ENCODE results near the gene BMP10.

BMP10 gene

DNA sequence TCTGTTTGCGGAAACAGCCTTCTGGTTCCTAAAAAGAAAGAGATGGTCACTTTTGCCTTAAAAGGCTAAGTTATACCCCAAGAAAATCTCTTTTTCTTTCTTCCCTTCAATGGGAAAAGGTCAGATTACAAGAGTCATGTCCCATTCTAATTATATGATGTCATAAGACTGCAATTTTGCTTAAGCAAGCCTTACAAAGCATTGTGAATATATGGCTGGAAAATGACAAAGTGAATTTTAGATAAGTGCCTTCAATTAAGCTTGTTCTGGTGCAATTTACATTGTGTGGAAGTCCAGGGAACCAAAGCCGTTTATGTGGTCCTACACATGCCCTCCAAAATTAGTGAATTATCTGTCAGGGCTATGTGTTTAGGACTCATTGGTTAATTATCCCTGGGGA is 7.6 kb upstream of the BMP10 start:
- DNase-seq (ENCODE audit: low spot score): no peak
- Histone ChIP-seq H3K4me3 (no peak overlapping the region), H3K27ac (no peak overlapping the region)
- TF ChIP-seq, protein P1, sequence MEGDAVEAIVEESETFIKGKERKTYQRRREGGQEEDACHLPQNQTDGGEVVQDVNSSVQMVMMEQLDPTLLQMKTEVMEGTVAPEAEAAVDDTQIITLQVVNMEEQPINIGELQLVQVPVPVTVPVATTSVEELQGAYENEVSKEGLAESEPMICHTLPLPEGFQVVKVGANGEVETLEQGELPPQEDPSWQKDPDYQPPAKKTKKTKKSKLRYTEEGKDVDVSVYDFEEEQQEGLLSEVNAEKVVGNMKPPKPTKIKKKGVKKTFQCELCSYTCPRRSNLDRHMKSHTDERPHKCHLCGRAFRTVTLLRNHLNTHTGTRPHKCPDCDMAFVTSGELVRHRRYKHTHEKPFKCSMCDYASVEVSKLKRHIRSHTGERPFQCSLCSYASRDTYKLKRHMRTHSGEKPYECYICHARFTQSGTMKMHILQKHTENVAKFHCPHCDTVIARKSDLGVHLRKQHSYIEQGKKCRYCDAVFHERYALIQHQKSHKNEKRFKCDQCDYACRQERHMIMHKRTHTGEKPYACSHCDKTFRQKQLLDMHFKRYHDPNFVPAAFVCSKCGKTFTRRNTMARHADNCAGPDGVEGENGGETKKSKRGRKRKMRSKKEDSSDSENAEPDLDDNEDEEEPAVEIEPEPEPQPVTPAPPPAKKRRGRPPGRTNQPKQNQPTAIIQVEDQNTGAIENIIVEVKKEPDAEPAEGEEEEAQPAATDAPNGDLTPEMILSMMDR (IDR thresholded peaks at IDR 0.05): no peak

DNA sequence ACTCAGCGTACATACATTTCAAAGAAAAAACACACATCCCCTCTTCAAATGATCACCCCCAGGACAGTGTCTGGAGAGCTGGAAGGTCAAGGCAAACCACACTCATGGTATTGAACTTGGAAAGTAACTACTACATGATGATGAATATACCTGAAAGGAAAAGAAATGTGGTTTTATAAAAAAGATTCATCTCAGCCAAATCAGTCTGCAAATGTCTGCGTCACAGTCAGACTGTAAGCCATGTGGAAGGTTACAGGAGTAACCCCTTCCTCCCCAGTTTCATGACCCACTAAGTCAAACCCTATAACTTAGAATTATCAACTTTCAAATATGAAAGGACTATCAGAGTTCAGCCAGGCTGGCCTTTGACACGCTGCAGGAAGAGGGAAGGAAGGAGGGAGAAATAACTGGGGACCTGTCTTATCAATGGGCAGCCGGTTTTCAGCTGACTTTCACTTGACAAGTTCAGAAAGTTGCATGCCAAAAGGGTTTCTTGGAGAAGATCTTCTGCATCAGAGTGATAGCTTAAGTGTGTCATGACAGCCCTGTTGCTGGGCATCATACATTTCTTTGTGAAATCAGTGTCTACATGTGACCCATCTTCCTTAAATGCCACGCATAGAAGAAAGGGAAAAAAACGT is 7.0 kb upstream of the BMP10 start:
- TF ChIP-seq, protein P1 (IDR thresholded peaks at IDR 0.05): no peak
- Histone ChIP-seq H3K4me3 (no peak overlapping the region), H3K27ac (no peak overlapping the region)
- DNase-seq (ENCODE audit: low spot score): no peak

DNA sequence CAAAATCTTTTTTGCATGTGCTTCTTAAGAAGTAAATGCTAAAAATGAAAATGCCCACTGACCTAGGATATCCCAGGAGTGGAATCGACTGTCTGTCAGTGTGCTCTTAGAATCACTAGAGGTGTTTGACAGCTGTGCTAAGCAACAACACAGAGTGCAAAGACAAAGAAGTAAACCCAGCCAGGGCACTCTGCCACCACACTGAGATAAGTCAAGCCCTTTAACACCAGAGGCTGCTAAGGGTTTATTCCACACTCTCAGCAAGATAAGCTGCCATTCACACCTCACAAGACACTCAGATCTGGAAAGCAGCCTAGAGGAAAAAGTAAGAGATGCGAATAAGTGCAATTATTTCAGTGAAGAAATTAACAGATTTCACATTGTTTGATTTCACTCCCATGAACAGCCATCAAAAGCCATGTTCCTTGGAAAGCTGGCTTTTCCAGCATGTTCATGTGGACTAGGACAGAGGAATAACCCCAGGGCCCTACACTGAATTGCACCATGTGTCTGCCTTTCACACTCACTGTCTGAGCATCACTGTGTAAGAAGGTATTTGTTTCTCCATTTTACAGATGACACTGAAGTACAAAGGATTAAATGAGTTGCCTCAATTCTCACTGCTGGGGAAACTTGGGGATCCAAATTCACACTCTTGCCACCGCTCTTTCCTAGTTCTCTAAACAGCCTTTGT is 6.0 kb upstream of the BMP10 start:
- TF ChIP-seq, protein P1 (IDR thresholded peaks at IDR 0.05): no peak
- no peak for DNase-seq (ENCODE audit: low spot score)
- no peak overlapping the region for H3K4me3 ChIP-seq
- no peak overlapping the region for H3K27ac ChIP-seq

DNA sequence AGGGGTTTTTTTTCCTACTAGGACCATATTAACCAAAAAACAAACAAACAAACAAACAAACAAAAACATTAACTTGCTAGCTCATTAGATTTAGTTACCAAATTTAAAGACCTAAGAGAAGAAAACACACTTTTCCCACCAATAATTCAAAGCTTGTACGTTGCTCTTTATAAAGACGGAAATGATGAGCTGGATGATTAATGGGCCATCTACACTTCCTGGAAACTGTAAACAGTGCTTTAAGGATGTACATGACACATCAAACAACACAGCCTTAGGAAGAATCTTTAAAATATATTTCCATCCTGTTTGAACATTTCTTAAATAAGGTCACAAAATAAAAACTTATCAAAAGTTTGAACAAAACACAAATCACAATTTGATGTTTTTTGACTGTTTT is 982 bp downstream of the BMP10 start:
- Histone ChIP-seq H3K27ac (no peak overlapping the region), H3K4me3 (no peak overlapping the region)
- TF ChIP-seq, protein P1 (IDR thresholded peaks at IDR 0.05): no peak
- DNase-seq (ENCODE audit: low spot score): no peak

DNA sequence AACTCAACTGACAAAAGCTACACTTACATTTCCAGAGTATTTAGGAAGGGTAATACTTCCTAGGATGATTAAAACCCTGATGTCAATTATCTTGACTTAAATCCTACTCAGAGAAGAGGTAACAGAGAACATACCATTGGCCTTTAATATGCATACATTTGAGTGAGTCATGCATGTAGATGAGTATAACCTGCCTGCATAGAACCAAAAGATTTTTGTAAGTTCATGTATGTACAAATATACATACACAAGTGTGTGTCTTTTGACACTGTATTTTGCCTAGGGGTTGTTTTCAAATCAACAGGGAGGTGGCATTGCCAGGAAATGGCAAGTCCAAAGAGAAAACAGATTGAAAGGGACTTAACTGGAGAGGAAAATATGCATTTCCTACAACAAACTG is 6.1 kb downstream of the BMP10 start:
- TF ChIP-seq, protein P1 (IDR thresholded peaks at IDR 0.05): no peak
- Histone ChIP-seq H3K27ac (no peak overlapping the region), H3K4me3 (no peak overlapping the region)
- DNase-seq (ENCODE audit: low spot score): no peak

DNA sequence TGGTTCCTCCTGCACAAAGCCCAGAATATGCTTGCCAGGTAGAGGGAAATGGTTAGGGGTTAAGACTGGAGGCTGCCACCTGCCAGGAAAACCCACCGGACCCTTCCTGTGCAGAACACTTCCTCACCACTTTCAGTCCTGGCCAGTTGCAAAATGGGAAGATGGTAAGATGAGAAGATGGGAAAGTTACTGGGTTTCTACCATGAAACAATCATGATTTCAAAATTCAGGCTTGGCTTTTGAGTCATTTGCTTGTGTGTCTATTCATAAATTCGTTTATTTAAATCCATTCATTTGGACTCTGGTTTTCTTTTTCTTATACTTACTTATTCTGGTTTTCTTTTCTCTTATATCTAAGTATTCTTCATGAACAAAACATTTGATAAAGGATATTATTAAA is 7.2 kb downstream of the BMP10 start:
- Histone ChIP-seq H3K27ac (no peak overlapping the region), H3K4me3 (no peak overlapping the region)
- no peak for DNase-seq (ENCODE audit: low spot score)
- TF ChIP-seq, protein P1 (IDR thresholded peaks at IDR 0.05): no peak

DNA sequence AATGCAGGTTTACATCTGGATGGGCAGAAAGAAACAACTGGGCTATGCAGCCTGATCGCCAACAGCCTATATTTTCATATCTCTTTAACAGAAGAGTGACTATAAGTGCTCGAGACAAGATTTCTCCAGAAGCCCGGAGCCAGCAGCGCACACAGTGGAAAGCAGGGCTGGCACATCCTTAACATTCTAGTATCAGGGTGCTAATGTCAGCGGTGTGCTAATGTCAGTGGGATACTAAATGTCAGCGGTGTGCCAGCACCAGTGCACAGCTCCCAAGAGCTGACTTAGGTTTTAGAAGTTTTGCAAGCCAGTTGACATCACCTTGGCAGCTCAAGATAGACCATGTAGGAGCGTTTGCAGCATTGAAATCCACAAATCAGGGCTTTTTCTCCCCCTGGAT is 8.3 kb downstream of the BMP10 start:
- DNase-seq (ENCODE audit: low spot score): no peak
- Histone ChIP-seq H3K27ac (no peak overlapping the region), H3K4me3 (no peak overlapping the region)
- TF ChIP-seq, protein P1 (IDR thresholded peaks at IDR 0.05): no peak

Measured in coronary artery (tissue), 2 donors.